ENCODE results near the gene MTA2. TPM values are rescaled to one million over a fixed set of nuclear protein-coding genes. Genes with fewer than 3 reads are reported as not detected.
"Not testable (repeated sequence)": the region's sequence is repeated elsewhere in the genome, so short reads cannot be mapped to it uniquely, and the experiment has no call there.

Gene MTA2
- polyA plus RNA-seq, 1 donor from 2014 or later, result 130 TPM

DNA sequence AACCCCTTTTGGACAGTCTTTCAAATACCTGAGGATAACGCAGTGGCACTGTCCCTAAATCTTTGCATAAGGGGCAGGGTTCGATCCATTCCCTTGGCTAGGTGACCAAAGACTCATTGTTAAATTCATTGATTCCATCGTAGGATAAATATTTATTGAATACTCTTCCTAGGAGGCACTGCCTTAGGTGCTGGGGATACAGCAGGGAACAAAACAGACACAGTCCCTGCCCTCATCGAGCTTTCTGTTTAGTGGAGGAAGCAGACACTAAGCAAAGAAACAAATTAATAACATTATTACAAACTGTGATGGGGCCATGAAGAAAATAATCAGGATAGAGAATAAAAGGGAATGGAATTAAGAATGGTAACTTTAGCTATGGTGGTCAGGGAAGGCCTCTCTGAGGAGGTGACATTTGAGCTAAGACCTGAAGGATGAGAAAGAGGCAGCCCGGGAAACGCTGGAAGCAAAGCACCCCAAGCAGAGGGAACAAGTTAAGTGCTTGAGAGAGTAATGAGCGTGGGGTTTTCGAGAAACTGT lies 19.4 kb upstream of the MTA2 start:
- Histone ChIP-seq H3K36me3 (ENCODE audit: insufficient read depth, low read length) (no peaks in the 10 kb centered on the region), H3K9me2 (ENCODE audit: insufficient read depth, low read length) (no peaks in the 10 kb centered on the region), H3K27me3 (ENCODE audit: insufficient read depth, low read depth, low read length) (no peaks in the 10 kb centered on the region), H3K9ac (ENCODE audit: low read length) (peak overlapping the region; percentile 93), H3K4me3 (ENCODE audit: low read length) (peak overlapping the region; percentile 81), H3F3A (ENCODE audit: insufficient read depth, low read length, poor library complexity, severe bottlenecking) (peaks cover 6% of the 10 kb centered on the region), H2AFZ (ENCODE audit: low read depth, low read length) (peak overlapping the region; percentile 54), H3K79me2 (replicated peaks; ENCODE audit: insufficient read depth, low read length) (peaks cover 8% of the 10 kb centered on the region), H3K4me2 (ENCODE audit: low read length) (peak overlapping the region; percentile 87), H3K9me3 (ENCODE audit: low read length) (no peaks in the 10 kb centered on the region), H4K20me1 (ENCODE audit: insufficient read depth) (no peaks in the 10 kb centered on the region), H3K27ac (ENCODE audit: low read length) (peak overlapping the region; percentile 78)
- TF ChIP-seq RAD21 (conservative IDR thresholded peaks at IDR 0.05) (no peak), POLR2AphosphoS5 (IDR thresholded peaks at IDR 0.05) (no peak), MXI1 (conservative IDR thresholded peaks at IDR 0.05; ENCODE audit: poor library complexity, severe bottlenecking) (no peak), TAF1 (IDR thresholded peaks at IDR 0.05; ENCODE audit: low read depth) (no peak), EP300 (conservative IDR thresholded peaks at IDR 0.05; ENCODE audit: poor library complexity, severe bottlenecking) (no peak), EZH2 (IDR thresholded peaks at IDR 0.05; ENCODE audit: borderline replicate concordance, insufficient read depth, low read length, poor library complexity, severe bottlenecking) (no peak), SMC3 (conservative IDR thresholded peaks at IDR 0.05; ENCODE audit: poor library complexity) (no peak)
- TF ChIP-seq, protein P1, sequence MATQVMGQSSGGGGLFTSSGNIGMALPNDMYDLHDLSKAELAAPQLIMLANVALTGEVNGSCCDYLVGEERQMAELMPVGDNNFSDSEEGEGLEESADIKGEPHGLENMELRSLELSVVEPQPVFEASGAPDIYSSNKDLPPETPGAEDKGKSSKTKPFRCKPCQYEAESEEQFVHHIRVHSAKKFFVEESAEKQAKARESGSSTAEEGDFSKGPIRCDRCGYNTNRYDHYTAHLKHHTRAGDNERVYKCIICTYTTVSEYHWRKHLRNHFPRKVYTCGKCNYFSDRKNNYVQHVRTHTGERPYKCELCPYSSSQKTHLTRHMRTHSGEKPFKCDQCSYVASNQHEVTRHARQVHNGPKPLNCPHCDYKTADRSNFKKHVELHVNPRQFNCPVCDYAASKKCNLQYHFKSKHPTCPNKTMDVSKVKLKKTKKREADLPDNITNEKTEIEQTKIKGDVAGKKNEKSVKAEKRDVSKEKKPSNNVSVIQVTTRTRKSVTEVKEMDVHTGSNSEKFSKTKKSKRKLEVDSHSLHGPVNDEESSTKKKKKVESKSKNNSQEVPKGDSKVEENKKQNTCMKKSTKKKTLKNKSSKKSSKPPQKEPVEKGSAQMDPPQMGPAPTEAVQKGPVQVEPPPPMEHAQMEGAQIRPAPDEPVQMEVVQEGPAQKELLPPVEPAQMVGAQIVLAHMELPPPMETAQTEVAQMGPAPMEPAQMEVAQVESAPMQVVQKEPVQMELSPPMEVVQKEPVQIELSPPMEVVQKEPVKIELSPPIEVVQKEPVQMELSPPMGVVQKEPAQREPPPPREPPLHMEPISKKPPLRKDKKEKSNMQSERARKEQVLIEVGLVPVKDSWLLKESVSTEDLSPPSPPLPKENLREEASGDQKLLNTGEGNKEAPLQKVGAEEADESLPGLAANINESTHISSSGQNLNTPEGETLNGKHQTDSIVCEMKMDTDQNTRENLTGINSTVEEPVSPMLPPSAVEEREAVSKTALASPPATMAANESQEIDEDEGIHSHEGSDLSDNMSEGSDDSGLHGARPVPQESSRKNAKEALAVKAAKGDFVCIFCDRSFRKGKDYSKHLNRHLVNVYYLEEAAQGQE (IDR thresholded peaks at IDR 0.05; ENCODE audit: borderline replicate concordance), result no peak
- TF ChIP-seq, protein P2, sequence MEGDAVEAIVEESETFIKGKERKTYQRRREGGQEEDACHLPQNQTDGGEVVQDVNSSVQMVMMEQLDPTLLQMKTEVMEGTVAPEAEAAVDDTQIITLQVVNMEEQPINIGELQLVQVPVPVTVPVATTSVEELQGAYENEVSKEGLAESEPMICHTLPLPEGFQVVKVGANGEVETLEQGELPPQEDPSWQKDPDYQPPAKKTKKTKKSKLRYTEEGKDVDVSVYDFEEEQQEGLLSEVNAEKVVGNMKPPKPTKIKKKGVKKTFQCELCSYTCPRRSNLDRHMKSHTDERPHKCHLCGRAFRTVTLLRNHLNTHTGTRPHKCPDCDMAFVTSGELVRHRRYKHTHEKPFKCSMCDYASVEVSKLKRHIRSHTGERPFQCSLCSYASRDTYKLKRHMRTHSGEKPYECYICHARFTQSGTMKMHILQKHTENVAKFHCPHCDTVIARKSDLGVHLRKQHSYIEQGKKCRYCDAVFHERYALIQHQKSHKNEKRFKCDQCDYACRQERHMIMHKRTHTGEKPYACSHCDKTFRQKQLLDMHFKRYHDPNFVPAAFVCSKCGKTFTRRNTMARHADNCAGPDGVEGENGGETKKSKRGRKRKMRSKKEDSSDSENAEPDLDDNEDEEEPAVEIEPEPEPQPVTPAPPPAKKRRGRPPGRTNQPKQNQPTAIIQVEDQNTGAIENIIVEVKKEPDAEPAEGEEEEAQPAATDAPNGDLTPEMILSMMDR (IDR thresholded peaks at IDR 0.05; ENCODE audit: poor library complexity, severe bottlenecking), result no peak

DNA sequence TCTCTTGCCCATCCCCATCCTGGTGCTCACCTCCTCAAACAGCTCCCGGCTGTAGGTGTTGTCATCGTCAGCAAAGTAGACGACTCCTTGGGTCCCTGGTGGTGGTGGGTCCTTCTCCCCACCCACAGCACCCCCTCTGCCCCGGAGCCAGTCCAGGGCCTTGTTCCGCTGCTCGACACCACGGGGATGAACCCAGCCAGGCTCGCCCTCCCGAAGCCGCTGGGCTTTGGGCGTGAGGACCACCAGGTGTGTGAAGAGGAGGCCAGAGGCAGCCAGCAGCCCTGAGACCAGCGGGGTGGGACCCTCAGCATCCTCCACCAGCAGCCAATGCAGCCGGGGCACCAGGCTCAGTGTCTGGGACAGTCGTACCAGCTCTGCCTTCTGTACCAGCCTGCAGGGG lies 15.3 kb upstream of the MTA2 start:
- H3K9me3 ChIP-seq (ENCODE audit: low read length); H3K4me2 ChIP-seq (ENCODE audit: low read length); H4K20me1 ChIP-seq (ENCODE audit: insufficient read depth); H3K9ac ChIP-seq (ENCODE audit: low read length); H3K27me3 ChIP-seq (ENCODE audit: insufficient read depth, low read depth, low read length); H3K9me2 ChIP-seq (ENCODE audit: insufficient read depth, low read length); H2AFZ ChIP-seq (ENCODE audit: low read depth, low read length); H3K36me3 ChIP-seq (ENCODE audit: insufficient read depth, low read length); H3K79me2 ChIP-seq (replicated peaks; ENCODE audit: insufficient read depth, low read length); H3F3A ChIP-seq (ENCODE audit: insufficient read depth, low read length, poor library complexity, severe bottlenecking); H3K4me3 ChIP-seq (ENCODE audit: low read length); H3K27ac ChIP-seq (ENCODE audit: low read length): not testable (repeated sequence)

DNA sequence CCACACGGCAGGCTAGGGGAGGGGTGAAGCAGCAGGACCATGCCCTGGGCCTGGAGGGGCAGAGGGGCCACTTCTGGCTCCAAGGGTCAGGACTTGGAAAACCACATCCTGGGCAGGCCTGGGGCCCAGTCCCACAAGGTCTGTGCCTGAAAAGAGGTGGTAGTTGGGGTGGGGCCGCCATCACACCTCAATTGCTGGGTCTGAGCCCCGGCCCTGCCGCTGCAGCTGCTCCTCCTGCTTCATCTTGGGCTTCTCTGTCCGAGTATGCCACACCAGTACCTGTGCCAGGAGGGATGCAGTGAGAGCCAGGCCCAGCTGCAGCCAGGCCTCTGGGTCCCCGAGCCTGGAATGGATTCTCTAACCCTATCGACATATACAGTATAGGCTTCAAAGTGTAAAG lies 13.9 kb upstream of the MTA2 start:
- H3K27ac ChIP-seq (ENCODE audit: low read length), result no peak overlapping the region
- no peaks in the 10 kb centered on the region for H3F3A ChIP-seq (ENCODE audit: insufficient read depth, low read length, poor library complexity, severe bottlenecking)
- no peaks in the 10 kb centered on the region for H3K9me3 ChIP-seq (ENCODE audit: low read length)
- no peak overlapping the region for H2AFZ ChIP-seq (ENCODE audit: low read depth, low read length)
- H3K36me3 ChIP-seq (ENCODE audit: insufficient read depth, low read length), result no peaks in the 10 kb centered on the region
- no peaks in the 10 kb centered on the region for H4K20me1 ChIP-seq (ENCODE audit: insufficient read depth)
- no peaks in the 10 kb centered on the region for H3K9me2 ChIP-seq (ENCODE audit: insufficient read depth, low read length)
- no peak overlapping the region for H3K9ac ChIP-seq (ENCODE audit: low read length)
- H3K4me2 ChIP-seq (ENCODE audit: low read length), result no peak overlapping the region
- TF ChIP-seq EP300 (conservative IDR thresholded peaks at IDR 0.05; ENCODE audit: poor library complexity, severe bottlenecking) (no peak), TAF1 (IDR thresholded peaks at IDR 0.05; ENCODE audit: low read depth) (no peak), MXI1 (conservative IDR thresholded peaks at IDR 0.05; ENCODE audit: poor library complexity, severe bottlenecking) (no peak), SMC3 (conservative IDR thresholded peaks at IDR 0.05; ENCODE audit: poor library complexity) (no peak), RAD21 (conservative IDR thresholded peaks at IDR 0.05) (no peak), EZH2 (IDR thresholded peaks at IDR 0.05; ENCODE audit: borderline replicate concordance, insufficient read depth, low read length, poor library complexity, severe bottlenecking) (no peak), POLR2AphosphoS5 (IDR thresholded peaks at IDR 0.05) (no peak)
- TF ChIP-seq, protein P2 (IDR thresholded peaks at IDR 0.05; ENCODE audit: poor library complexity, severe bottlenecking), result no peak
- TF ChIP-seq, protein P1 (IDR thresholded peaks at IDR 0.05; ENCODE audit: borderline replicate concordance), result no peak
- no peak overlapping the region for H3K4me3 ChIP-seq (ENCODE audit: low read length)
- H3K79me2 ChIP-seq (replicated peaks; ENCODE audit: insufficient read depth, low read length), result peaks cover 3% of the 10 kb centered on the region
- H3K27me3 ChIP-seq (ENCODE audit: insufficient read depth, low read depth, low read length), result peaks cover 8% of the 10 kb centered on the region
